GM18505 (cell line): Measurements from ENCODE around the gene NMUR1.
"Not testable (repeated sequence)": the region's sequence is repeated elsewhere in the genome, so short reads cannot be mapped to it uniquely, and the experiment has no call there.

ENCODE experiments used
- ATAC-seq: cut with Tn5 transposase; IDR thresholded peaks from one replicate; pipeline ENCODE4 v1.9.1; 2021; ENCODE audit not compliant: unreplicated experiment
- POLR2A ChIP-seq: IDR thresholded peaks from 4 replicates; pipeline ENCODE4 v1.6.1; 2011; ENCODE audit warnings: borderline replicate concordance; ENCODE audit not compliant: insufficient read depth, insufficient read length; ENCODE audit errors: extremely low read depth

NMUR1 gene, protein sequence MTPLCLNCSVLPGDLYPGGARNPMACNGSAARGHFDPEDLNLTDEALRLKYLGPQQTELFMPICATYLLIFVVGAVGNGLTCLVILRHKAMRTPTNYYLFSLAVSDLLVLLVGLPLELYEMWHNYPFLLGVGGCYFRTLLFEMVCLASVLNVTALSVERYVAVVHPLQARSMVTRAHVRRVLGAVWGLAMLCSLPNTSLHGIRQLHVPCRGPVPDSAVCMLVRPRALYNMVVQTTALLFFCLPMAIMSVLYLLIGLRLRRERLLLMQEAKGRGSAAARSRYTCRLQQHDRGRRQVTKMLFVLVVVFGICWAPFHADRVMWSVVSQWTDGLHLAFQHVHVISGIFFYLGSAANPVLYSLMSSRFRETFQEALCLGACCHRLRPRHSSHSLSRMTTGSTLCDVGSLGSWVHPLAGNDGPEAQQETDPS

DNA sequence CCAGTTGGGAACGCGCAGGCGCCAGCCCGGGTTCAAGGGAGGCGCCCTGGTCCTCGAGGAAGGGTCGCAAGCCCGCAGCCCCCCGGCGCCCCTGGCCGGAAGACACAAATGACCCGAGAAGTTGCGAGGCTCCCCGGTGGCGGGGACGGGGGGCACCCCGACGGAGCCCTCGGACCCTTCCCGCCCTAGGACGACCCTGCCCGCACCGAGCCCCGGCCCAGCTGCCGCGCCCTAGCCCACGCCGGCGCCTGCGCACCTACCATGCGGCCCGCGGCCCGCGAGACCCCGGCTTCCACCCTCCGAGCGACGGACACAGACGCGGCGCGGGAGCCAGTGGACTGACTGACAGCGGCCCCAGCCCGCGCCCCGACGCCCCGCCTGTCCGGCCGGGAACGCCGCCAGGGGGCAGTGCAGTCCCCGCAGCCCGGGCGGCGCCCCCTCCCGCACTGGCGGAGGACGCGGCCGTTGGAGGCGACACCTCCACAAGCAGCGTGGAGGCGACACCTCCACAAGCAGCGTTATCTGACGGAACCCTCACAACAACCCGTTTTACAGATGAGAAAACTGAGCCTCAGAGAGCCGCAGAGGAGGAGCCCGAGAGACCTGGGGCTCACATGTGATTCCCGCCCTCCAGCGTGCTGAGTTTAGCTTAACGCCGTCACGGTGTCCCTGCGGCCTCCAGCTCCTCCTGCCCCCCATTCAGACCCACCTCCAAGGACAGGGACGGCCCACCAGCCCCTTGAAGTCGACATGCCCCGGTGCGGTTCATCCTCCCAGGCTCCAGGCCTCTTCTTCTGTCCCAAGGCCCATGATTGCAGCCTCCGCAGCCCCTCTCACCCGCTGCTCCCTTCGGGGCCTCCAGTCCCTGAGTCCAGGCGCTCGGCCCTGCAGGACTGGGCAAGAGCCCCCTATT lies at the start of gene NMUR1:
Gene NMUR1 (minus strand): TSS at position 347 of the 913 bp plus-strand sequence. CDS start 84 bp downstream, at position 263.
- peak; percentile 58 for ATAC-seq
- no peak for TF ChIP-seq POLR2A

DNA sequence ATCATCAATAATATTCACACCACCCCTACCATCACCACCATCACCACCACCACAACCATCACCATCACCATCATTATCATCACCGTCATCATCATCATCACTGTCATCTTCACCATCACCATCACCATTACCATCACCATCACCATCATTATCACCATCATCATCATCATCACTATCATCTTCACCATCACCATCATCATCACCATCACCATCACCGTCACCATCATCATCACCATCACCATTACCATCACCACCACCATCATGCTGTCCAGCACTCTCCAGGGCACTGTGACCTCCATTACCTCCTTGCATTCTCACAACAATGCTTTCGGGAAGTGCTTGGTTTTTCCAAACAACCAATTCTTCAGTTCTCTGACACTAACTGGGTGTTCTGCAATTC lies 49.3 kb upstream of the NMUR1 start:
- no peak for ATAC-seq
- no peak for TF ChIP-seq POLR2A

DNA sequence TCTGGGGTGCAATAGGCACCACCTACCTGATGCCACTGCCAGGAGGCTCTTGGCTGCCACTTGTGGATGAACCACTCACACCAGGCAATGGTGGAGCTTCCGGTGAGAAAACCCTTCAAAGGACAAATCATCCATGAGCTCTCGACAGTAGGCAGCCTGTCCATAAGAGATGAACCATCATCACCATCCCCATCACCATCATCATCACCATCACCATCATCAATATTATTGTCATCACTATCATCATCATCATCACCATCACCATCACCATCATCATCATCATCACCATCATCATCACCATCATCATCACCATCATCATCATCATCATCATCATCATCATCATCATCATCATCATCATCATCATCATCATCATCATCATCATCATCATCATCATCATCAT lies 48.4 kb upstream of the NMUR1 start:
- not testable (repeated sequence) for ATAC-seq

DNA sequence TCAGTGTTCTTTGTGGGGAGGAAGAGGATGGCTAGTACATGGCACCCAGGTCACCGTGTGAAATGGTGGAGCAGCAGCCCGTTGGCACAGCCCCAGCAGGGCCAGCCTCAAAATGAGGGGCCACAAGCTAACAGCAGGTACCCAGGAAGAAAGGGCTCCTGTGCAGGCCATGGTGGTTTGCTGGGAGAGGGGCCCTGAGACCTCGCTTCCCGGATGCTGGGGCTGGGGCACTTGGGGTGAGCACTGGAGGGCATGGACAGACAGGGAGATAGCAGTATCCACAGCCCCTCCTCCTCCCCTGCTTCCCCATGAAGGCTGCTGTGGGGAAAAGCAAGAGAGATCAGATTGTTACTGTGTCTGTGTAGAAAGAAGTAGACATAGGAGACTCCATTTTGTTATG lies 46.2 kb upstream of the NMUR1 start:
- no peak for ATAC-seq
- no peak for TF ChIP-seq POLR2A

DNA sequence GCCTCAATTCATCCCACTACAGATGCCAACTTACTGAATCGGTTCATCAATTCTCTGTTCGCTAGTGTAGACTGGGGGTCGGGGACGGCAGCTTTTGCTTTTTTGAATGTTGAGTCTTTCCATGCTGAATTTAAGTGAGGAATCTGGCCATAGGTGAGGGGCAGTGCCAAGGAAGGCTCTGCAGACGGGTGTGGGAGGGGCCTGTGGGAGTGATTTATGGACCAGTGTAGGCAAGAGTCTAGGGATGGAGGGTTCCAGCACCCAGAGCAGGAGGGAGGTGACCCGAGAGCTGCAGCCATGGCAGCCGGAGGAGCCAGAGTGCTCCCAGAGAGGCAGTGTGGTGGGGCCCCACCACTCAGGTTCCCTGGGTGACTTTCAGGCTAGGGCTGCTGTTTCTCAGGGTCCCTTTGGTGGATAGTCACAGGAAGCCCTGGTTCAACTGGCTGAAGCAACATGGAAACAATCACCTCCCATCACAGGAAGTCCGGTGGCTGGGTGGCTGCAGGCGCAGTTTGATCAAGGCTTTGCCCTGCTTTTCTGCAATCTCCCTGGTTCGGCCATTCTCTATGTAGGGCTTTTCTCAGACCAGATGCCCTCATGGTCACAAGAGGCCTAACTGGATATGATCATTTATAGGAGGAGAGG lies 45.5 kb upstream of the NMUR1 start:
- TF ChIP-seq POLR2A: no peak
- ATAC-seq: no peak

DNA sequence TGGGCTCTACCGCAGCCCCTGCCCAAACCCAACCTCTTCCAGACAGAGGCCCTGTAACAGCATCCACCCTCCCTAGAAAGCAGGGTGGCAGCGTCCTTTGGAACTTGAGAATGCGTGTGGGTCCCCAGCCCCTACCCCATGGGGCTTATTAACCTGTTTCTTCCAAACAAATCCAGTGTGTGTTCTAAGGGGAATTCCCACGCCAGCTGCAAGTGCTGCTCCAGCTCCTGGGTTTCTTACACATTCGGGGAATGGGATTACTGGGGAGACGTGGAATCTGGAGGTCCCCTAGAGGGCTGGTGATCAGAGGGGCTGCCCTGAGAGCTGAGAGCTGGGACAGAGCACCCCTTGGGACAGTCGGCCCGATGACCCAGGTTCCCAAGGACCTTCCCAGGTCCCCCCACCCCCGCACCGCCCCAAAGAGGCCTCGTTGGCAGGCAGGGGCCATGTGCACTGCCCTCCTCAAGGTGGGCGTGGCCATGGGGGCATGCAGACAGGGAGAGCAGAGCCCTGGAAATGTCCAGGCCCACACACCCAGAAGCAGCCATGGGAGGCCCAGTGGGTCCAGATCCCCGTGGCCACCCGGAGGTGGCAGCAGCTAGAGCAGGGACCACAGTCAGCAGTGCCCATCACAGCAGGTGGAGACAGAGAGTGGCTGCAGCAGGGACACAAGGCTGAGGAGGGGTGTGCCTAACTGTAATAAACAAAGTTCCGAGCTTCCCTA lies 43.6 kb upstream of the NMUR1 start:
- TF ChIP-seq POLR2A: no peak
- no peak for ATAC-seq

DNA sequence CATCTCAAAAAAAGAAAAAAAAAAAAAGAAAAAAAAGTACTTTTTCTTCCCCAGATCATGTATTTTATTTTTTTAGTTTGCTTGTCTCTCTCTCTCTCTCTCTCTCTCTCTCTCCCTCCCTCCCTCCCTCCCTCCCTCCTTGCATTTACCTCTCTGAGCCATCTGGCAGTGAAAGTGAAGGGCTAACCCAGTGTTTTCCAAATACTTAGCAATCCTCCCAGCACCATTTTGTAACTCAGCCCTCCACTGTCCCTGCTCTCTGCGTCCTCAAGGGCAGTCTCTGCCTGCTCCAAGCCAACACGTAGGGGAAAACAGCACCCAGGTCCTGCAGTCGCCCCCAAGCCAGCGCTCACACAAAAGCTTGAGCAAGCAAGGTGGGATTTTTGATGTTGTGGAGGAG lies 42.9 kb upstream of the NMUR1 start:
- ATAC-seq: no peak
- no peak for TF ChIP-seq POLR2A

DNA sequence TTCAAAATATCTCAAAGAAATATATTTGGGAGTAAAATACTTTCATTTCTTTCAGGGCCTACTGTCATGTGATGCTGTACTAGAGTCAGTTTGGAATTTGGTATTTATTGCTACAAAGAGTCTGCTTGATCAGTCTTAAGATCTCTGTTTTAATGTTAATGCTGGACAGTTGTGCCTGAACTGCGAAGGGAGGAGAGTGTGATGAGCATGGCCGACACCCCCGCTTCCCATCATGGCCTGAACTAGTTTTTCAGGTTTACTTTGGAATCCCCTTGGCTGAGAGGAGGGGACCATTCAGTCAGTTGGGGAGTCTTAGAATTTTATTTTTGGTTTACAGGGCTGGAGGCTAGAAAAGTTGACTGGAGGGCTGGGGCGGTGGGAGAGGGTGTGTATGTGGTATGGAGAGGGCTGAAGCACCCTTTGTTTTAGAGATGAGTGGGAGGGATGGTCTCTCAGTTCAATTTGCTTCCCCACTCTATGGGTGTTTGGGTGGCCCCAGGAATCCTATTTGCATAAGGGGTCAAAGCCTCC lies 41.5 kb upstream of the NMUR1 start:
- no peak for ATAC-seq
- no peak for TF ChIP-seq POLR2A

DNA sequence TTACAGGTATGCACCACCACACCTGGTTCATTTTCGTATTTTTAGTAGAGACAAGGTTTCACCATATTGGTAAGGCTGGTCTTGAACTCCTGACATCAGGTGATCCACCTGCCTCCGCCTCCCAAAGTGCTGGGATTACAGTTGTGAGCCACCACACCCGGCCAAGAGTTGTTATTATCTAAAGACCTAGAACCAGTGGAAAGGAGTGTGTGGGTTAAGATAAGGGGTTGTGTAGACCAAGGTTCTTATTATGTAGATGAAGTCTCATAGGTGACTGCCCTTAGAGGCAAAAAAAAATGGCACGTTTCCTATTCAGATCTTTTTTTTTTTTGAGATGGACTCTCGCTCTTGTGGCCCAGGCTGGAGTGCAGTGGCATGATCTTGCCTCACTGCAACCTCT lies 40.7 kb upstream of the NMUR1 start:
- ATAC-seq: not testable (repeated sequence)

DNA sequence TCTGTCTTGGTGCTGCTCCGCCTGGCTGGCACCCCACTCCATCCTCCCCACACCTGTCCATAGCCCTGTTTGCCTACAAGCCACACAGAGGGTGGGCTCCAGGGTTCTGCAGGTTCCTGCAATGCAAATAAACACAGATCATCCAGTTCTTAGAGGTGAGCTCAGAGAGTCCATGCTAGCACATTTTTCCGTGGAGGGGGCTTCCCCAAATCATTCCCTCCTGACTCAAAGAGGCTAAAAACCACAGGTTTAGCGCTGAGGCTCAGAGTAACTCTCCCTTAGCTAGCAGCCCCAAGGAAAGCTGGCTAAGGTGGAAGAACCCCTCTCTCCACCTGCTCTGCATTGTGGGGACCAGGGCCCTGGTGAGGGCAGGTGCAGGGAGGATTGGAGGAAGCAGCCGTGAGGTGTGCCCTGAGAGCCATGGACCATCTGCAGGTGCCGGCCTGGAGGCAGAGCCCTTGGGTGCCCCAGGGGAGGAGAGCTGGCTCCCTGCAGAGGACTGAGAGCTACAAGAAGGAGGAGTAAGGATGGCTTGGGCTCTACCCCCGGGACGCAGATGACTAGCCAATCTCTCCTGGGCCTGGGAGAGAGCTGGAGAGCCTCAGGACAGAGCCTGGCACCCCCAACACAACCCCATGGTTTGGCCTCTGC lies 38.7 kb upstream of the NMUR1 start:
- TF ChIP-seq POLR2A: no peak
- no peak for ATAC-seq

DNA sequence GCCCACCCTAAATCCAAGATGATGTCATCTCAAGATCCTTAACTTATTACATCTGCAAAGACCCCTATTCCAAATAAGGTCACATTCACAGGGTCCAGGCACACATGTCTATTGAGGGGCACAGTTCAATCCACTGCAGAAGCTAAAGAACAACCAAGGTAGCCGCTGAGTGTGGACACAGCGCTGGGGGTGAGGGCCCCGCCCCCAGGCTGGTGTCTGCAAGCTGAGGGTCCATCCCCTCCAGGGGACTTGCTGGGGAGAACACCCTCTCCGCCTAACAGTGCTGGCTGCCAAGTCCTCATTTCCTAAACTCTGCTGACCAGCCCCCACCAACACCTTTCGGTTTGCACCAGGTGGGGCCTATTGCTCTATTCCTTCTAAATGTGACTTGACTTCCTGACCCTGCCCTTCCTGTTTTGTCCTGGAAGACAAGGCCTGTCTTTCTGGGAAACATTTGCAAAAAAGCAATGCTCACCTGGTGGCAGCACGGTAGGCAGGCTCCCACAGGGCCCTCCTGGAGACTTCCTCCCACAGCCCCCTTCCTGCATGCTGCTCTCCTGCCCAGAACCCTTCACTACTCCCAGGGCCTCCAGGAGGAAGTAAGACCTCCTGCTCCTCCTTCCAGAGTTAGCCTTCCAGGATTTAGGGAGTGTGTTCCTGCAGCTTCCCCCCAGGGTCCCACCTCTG lies 38.0 kb upstream of the NMUR1 start:
- no peak for TF ChIP-seq POLR2A
- no peak for ATAC-seq

DNA sequence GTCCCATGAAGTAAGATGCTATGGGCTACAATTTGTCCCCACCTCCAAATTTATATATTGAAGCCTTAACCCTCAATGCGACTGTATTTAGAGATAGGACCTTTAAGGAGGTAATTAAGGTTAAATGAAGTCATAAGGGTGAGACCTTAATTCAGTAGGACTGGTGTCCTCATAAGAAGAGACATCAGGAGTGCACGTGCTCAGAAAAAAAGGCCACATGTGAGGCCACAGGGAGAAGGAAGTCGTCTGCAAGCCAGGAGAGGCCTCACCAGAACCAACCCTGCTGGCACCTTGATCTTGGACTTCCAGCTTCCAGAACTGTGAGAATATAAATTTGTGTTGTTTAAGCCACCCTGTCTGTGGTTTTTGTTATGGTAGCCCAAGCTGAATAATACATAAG lies 36.9 kb upstream of the NMUR1 start:
- no peak for ATAC-seq
- TF ChIP-seq POLR2A: no peak

DNA sequence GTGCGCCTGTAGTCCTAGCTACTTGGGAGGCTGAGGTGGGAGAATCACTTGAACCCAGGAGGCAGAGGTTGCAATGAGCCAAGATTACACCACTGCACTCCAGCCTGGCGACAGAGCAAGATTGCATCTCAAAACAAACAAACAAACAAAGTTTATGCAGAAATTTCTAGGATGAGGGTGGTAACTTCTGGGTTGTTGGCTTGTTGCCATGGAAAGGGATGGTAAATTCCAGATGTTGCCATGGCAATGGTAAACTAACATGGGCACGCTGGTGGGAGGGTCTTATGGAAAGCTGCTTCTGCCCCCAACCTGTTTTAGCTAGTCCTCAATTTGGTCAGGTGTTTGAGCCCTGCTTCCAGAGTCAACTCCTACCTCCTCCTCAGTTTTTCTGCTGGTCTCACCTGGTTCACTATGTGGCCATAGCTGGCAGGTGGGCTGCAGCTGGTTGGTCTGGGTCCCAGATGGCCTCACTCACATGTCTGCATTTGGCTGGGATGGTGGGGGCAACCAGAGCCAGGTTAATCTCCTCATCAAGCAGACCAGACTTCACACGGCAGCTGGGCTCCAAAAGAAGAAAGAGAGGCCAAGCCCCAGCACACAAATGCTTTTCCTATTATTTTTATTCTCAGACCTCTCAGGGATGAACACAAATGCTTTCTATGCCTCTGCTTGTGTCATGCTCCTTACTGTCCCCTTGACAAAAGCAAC lies 35.8 kb upstream of the NMUR1 start:
- ATAC-seq: no peak
- no peak for TF ChIP-seq POLR2A
